HG03280 (cell line): Measurements from ENCODE around the gene BTD.
A peak's percentile ranks its signal among the peaks of the same experiment; 100 is the strongest.
"Not testable (repeated sequence)": the region's sequence is repeated elsewhere in the genome, so short reads cannot be mapped to it uniquely, and the experiment has no call there.

Experiments
- ATAC-seq: cut with Tn5 transposase; IDR thresholded peaks from one replicate; pipeline ENCODE4 v1.9.1; 2021; ENCODE audit warnings: mild to moderate bottlenecking, moderate library complexity; ENCODE audit not compliant: unreplicated experiment

BTD gene

GRCh38 chr3:15602146-15602536, 596 bp downstream of the BTD start:
- ATAC-seq: peak; percentile 12

- ATAC-seq: not testable (repeated sequence)
Observed at GRCh38 chr3:15602816-15603215, 1.3 kb downstream of the BTD start.

GRCh38 chr3:15604584-15604983, 3.0 kb downstream of the BTD start:
- ATAC-seq: not testable (repeated sequence)

GRCh38 chr3:15606434-15606891, 4.9 kb downstream of the BTD start:
- no peak for ATAC-seq

GRCh38 chr3:15610082-15610759, 8.7 kb downstream of the BTD start:
- ATAC-seq: no peak

GRCh38 chr3:15611018-15611417, 9.5 kb downstream of the BTD start:
- no peak for ATAC-seq

GRCh38 chr3:15612001-15612400, 10.5 kb downstream of the BTD start:
- ATAC-seq: no peak

- no peak for ATAC-seq
Observed at GRCh38 chr3:15614958-15615357, 13.4 kb downstream of the BTD start.

- ATAC-seq: no peak
Observed at GRCh38 chr3:15616053-15616452, 14.5 kb downstream of the BTD start.

GRCh38 chr3:15619659-15620464, 18.3 kb downstream of the BTD start:
- not testable (repeated sequence) for ATAC-seq

- no peak for ATAC-seq
Observed at GRCh38 chr3:15623535-15624440, 22.2 kb downstream of the BTD start.

- ATAC-seq: no peak
Observed at GRCh38 chr3:15628967-15629366, 27.4 kb downstream of the BTD start.

- peak; percentile 99 for ATAC-seq
Observed at GRCh38 chr3:15629860-15630597, 28.5 kb downstream of the BTD start.

GRCh38 chr3:15630646-15631350, 29.3 kb downstream of the BTD start:
- peak; percentile 33 for ATAC-seq

- ATAC-seq: no peak
Observed at GRCh38 chr3:15631426-15632211, 30.1 kb downstream of the BTD start.

GRCh38 chr3:15632212-15632580, 30.7 kb downstream of the BTD start:
- no peak for ATAC-seq

- ATAC-seq: no peak
Observed at GRCh38 chr3:15633159-15633558, 31.6 kb downstream of the BTD start.

- no peak for ATAC-seq
Observed at GRCh38 chr3:15633766-15634598, 32.4 kb downstream of the BTD start.
